Esophagus squamous epithelium (tissue), 4 donors: ENCODE measurements around the gene TEC.

Experiments used
- POLR2A ChIP-seq, 4 donors: fragments of 450-650 bp; IDR thresholded peaks; one replicate each; pipeline ENCODE4 v1.6.1; 2017; ENCODE audit warnings: antibody characterized with exemption in 4 of 4, mild to moderate bottlenecking in 4 of 4, moderate library complexity in 3 of 4
- TF ChIP-seq, protein P1 (sequence below), 6 experiments: fragments of 450-650 bp in 4 of 6; fragments of 200-600 bp in 2 of 6; sonication (generic) in 2 of 6; IDR thresholded peaks; one replicate each; pipeline ENCODE4 v1.5.1; 2016 to 2019; ENCODE audit warnings: antibody characterized with exemption in 6 of 6, mild to moderate bottlenecking in 4 of 6, moderate library complexity in 4 of 6

DNA sequence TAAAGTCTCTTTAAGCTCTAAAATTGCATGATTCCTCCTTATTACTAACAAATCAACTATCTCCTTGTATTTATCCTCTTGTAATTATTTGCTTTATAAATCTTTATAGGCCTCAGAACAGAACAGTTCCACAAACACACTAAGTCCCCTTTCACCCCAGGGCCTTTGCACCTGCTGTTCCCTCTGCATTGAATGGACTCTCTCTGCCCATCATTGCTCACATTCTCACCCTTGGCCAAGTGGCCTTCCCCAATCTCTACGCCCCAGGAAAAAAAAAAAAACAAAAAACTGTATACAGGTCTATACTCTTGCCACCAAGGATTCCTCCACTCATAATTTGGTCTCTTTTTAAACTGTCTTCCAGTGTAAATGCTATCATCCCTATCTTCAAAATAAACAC, 53.7 kb downstream of the TEC start:
- TF ChIP-seq, protein P1, sequence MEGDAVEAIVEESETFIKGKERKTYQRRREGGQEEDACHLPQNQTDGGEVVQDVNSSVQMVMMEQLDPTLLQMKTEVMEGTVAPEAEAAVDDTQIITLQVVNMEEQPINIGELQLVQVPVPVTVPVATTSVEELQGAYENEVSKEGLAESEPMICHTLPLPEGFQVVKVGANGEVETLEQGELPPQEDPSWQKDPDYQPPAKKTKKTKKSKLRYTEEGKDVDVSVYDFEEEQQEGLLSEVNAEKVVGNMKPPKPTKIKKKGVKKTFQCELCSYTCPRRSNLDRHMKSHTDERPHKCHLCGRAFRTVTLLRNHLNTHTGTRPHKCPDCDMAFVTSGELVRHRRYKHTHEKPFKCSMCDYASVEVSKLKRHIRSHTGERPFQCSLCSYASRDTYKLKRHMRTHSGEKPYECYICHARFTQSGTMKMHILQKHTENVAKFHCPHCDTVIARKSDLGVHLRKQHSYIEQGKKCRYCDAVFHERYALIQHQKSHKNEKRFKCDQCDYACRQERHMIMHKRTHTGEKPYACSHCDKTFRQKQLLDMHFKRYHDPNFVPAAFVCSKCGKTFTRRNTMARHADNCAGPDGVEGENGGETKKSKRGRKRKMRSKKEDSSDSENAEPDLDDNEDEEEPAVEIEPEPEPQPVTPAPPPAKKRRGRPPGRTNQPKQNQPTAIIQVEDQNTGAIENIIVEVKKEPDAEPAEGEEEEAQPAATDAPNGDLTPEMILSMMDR (IDR thresholded peaks at IDR 0.05) = no peak
- TF ChIP-seq POLR2A (IDR thresholded peaks at IDR 0.05) = no peak
